ENCODE measurements around the gene EGFL6.
"Not testable (repeated sequence)": the region's sequence is repeated elsewhere in the genome, so short reads cannot be mapped to it uniquely, and the experiment has no call there.

EGFL6 gene

GRCh38 chrX:13627306-13627705 lies 57.9 kb downstream of the EGFL6 start:
- H3K79me2 ChIP-seq (ENCODE audit: control insufficient read depth, insufficient read depth, low read length, unreplicated experiment) = no peaks in the 10 kb centered on the region
- no peaks in the 10 kb centered on the region for H3K36me3 ChIP-seq (ENCODE audit: insufficient read depth, low read length)
- H2AFZ ChIP-seq (ENCODE audit: low read length, unreplicated experiment) = no peak overlapping the region
- no peaks in the 10 kb centered on the region for H3K4me1 ChIP-seq (ENCODE audit: control insufficient read depth, insufficient read depth, low read length, unreplicated experiment)
- H3K27me3 ChIP-seq (ENCODE audit: insufficient read depth, low read length) = no peaks in the 10 kb centered on the region; the same call in 1 of the 2 replicates
- no peak overlapping the region for H3K27ac ChIP-seq (ENCODE audit: low read depth, low read length)
- H3K4me3 ChIP-seq (ENCODE audit: low read depth, low read length) = no peak overlapping the region

GRCh38 chrX:13637224-13637623 lies 67.8 kb downstream of the EGFL6 start:
- not testable (repeated sequence) for H3K36me3 ChIP-seq (ENCODE audit: insufficient read depth, low read length); H3K4me3 ChIP-seq (ENCODE audit: low read depth, low read length); H3K79me2 ChIP-seq (ENCODE audit: control insufficient read depth, insufficient read depth, low read length, unreplicated experiment); H2AFZ ChIP-seq (ENCODE audit: low read length, unreplicated experiment); H3K27me3 ChIP-seq (ENCODE audit: insufficient read depth, low read length); H3K27ac ChIP-seq (ENCODE audit: low read depth, low read length); H3K4me1 ChIP-seq (ENCODE audit: control insufficient read depth, insufficient read depth, low read length, unreplicated experiment)

GRCh38 chrX:13638021-13638420 lies 68.6 kb downstream of the EGFL6 start:
- Histone ChIP-seq H2AFZ (ENCODE audit: low read length, unreplicated experiment) (no peak overlapping the region), H3K36me3 (ENCODE audit: insufficient read depth, low read length) (no peaks in the 10 kb centered on the region), H3K4me3 (ENCODE audit: low read depth, low read length) (no peak overlapping the region), H3K27me3 (ENCODE audit: insufficient read depth, low read length) (no peaks in the 10 kb centered on the region), H3K79me2 (ENCODE audit: control insufficient read depth, insufficient read depth, low read length, unreplicated experiment) (no peaks in the 10 kb centered on the region), H3K4me1 (ENCODE audit: control insufficient read depth, insufficient read depth, low read length, unreplicated experiment) (no peaks in the 10 kb centered on the region), H3K27ac (ENCODE audit: low read depth, low read length) (no peak overlapping the region)

- no peaks in the 10 kb centered on the region for H3K4me1 ChIP-seq (ENCODE audit: control insufficient read depth, insufficient read depth, low read length, unreplicated experiment)
- H3K79me2 ChIP-seq (ENCODE audit: control insufficient read depth, insufficient read depth, low read length, unreplicated experiment) = no peaks in the 10 kb centered on the region
- no peaks in the 10 kb centered on the region for H3K27me3 ChIP-seq (ENCODE audit: insufficient read depth, low read length)
- H2AFZ ChIP-seq (ENCODE audit: low read length, unreplicated experiment) = no peak overlapping the region
- H3K36me3 ChIP-seq (ENCODE audit: insufficient read depth, low read length) = no peaks in the 10 kb centered on the region
- H3K4me3 ChIP-seq (ENCODE audit: low read depth, low read length) = no peak overlapping the region
- H3K27ac ChIP-seq (ENCODE audit: low read depth, low read length) = no peak overlapping the region
Observed at GRCh38 chrX:13638826-13639225, 69.4 kb downstream of the EGFL6 start.

GRCh38 chrX:13641684-13642083 lies 72.3 kb downstream of the EGFL6 start:
- not testable (repeated sequence) for H2AFZ ChIP-seq (ENCODE audit: low read length, unreplicated experiment); H3K79me2 ChIP-seq (ENCODE audit: control insufficient read depth, insufficient read depth, low read length, unreplicated experiment); H3K27ac ChIP-seq (ENCODE audit: low read depth, low read length); H3K36me3 ChIP-seq (ENCODE audit: insufficient read depth, low read length); H3K4me1 ChIP-seq (ENCODE audit: control insufficient read depth, insufficient read depth, low read length, unreplicated experiment); H3K4me3 ChIP-seq (ENCODE audit: low read depth, low read length); H3K27me3 ChIP-seq (ENCODE audit: insufficient read depth, low read length)

- Histone ChIP-seq H3K4me3 (ENCODE audit: low read depth, low read length) (no peak overlapping the region), H3K27ac (ENCODE audit: low read depth, low read length) (no peak overlapping the region), H3K36me3 (ENCODE audit: insufficient read depth, low read length) (no peaks in the 10 kb centered on the region), H3K27me3 (ENCODE audit: insufficient read depth, low read length) (no peaks in the 10 kb centered on the region), H3K79me2 (ENCODE audit: control insufficient read depth, insufficient read depth, low read length, unreplicated experiment) (no peaks in the 10 kb centered on the region), H2AFZ (ENCODE audit: low read length, unreplicated experiment) (peak overlapping the region; percentile 65), H3K4me1 (ENCODE audit: control insufficient read depth, insufficient read depth, low read length, unreplicated experiment) (peaks cover 6% of the 10 kb centered on the region)
Observed at GRCh38 chrX:13645464-13646153, 76.2 kb downstream of the EGFL6 start.

GRCh38 chrX:13646154-13646549 lies 76.8 kb downstream of the EGFL6 start:
- H2AFZ ChIP-seq (ENCODE audit: low read length, unreplicated experiment) = peak overlapping the region; percentile 65
- H3K79me2 ChIP-seq (ENCODE audit: control insufficient read depth, insufficient read depth, low read length, unreplicated experiment) = no peaks in the 10 kb centered on the region
- H3K4me1 ChIP-seq (ENCODE audit: control insufficient read depth, insufficient read depth, low read length, unreplicated experiment) = peaks cover 11% of the 10 kb centered on the region
- H3K36me3 ChIP-seq (ENCODE audit: insufficient read depth, low read length) = no peaks in the 10 kb centered on the region
- H3K4me3 ChIP-seq (ENCODE audit: low read depth, low read length) = no peak overlapping the region
- H3K27me3 ChIP-seq (ENCODE audit: insufficient read depth, low read length) = no peaks in the 10 kb centered on the region
- no peak overlapping the region for H3K27ac ChIP-seq (ENCODE audit: low read depth, low read length)

GRCh38 chrX:13647709-13648212 lies 78.4 kb downstream of the EGFL6 start:
- Histone ChIP-seq H3K79me2 (ENCODE audit: control insufficient read depth, insufficient read depth, low read length, unreplicated experiment) (no peaks in the 10 kb centered on the region), H3K4me3 (ENCODE audit: low read depth, low read length) (peak overlapping the region; percentile 37; the same call in 1 of the 2 replicates), H3K27me3 (ENCODE audit: insufficient read depth, low read length) (no peaks in the 10 kb centered on the region), H2AFZ (ENCODE audit: low read length, unreplicated experiment) (peak overlapping the region; percentile 45), H3K36me3 (ENCODE audit: insufficient read depth, low read length) (no peaks in the 10 kb centered on the region), H3K4me1 (ENCODE audit: control insufficient read depth, insufficient read depth, low read length, unreplicated experiment) (peaks cover 17% of the 10 kb centered on the region), H3K27ac (ENCODE audit: low read depth, low read length) (peak overlapping the region; percentile 38; the same call in 1 of the 2 replicates)

GRCh38 chrX:13648336-13648735 lies 78.9 kb downstream of the EGFL6 start:
- H3K4me3 ChIP-seq (ENCODE audit: low read depth, low read length); H3K36me3 ChIP-seq (ENCODE audit: insufficient read depth, low read length); H3K27me3 ChIP-seq (ENCODE audit: insufficient read depth, low read length); H2AFZ ChIP-seq (ENCODE audit: low read length, unreplicated experiment); H3K79me2 ChIP-seq (ENCODE audit: control insufficient read depth, insufficient read depth, low read length, unreplicated experiment); H3K27ac ChIP-seq (ENCODE audit: low read depth, low read length): not testable (repeated sequence)
- peaks cover 17% of the 10 kb centered on the region for H3K4me1 ChIP-seq (ENCODE audit: control insufficient read depth, insufficient read depth, low read length, unreplicated experiment)

- Histone ChIP-seq H3K4me3 (ENCODE audit: low read depth, low read length) (no peak overlapping the region), H3K79me2 (ENCODE audit: control insufficient read depth, insufficient read depth, low read length, unreplicated experiment) (no peaks in the 10 kb centered on the region), H3K36me3 (ENCODE audit: insufficient read depth, low read length) (no peaks in the 10 kb centered on the region), H3K27ac (ENCODE audit: low read depth, low read length) (no peak overlapping the region), H3K27me3 (ENCODE audit: insufficient read depth, low read length) (no peaks in the 10 kb centered on the region), H2AFZ (ENCODE audit: low read length, unreplicated experiment) (no peak overlapping the region), H3K4me1 (ENCODE audit: control insufficient read depth, insufficient read depth, low read length, unreplicated experiment) (peaks cover 24% of the 10 kb centered on the region)
Observed at GRCh38 chrX:13649838-13650237, 80.4 kb downstream of the EGFL6 start.

GRCh38 chrX:13650318-13650717 lies 80.9 kb downstream of the EGFL6 start:
- no peaks in the 10 kb centered on the region for H3K79me2 ChIP-seq (ENCODE audit: control insufficient read depth, insufficient read depth, low read length, unreplicated experiment)
- H3K4me1 ChIP-seq (ENCODE audit: control insufficient read depth, insufficient read depth, low read length, unreplicated experiment) = peaks cover 24% of the 10 kb centered on the region
- H3K4me3 ChIP-seq (ENCODE audit: low read depth, low read length) = no peak overlapping the region
- H3K27me3 ChIP-seq (ENCODE audit: insufficient read depth, low read length) = no peaks in the 10 kb centered on the region
- no peak overlapping the region for H2AFZ ChIP-seq (ENCODE audit: low read length, unreplicated experiment)
- H3K36me3 ChIP-seq (ENCODE audit: insufficient read depth, low read length) = no peaks in the 10 kb centered on the region
- no peak overlapping the region for H3K27ac ChIP-seq (ENCODE audit: low read depth, low read length)
